IPS DF 19.7 (cell line): ENCODE measurements around the gene HSPG2.
"Not testable (repeated sequence)": the region's sequence is repeated elsewhere in the genome, so short reads cannot be mapped to it uniquely, and the experiment has no call there.

Experiments
- DNase-seq: peaks from one replicate; pipeline ENCODE4 v3.0.0-alpha.2; 2013; ENCODE audit warnings: low read depth, low spot score

The HSPG2 gene

DNA sequence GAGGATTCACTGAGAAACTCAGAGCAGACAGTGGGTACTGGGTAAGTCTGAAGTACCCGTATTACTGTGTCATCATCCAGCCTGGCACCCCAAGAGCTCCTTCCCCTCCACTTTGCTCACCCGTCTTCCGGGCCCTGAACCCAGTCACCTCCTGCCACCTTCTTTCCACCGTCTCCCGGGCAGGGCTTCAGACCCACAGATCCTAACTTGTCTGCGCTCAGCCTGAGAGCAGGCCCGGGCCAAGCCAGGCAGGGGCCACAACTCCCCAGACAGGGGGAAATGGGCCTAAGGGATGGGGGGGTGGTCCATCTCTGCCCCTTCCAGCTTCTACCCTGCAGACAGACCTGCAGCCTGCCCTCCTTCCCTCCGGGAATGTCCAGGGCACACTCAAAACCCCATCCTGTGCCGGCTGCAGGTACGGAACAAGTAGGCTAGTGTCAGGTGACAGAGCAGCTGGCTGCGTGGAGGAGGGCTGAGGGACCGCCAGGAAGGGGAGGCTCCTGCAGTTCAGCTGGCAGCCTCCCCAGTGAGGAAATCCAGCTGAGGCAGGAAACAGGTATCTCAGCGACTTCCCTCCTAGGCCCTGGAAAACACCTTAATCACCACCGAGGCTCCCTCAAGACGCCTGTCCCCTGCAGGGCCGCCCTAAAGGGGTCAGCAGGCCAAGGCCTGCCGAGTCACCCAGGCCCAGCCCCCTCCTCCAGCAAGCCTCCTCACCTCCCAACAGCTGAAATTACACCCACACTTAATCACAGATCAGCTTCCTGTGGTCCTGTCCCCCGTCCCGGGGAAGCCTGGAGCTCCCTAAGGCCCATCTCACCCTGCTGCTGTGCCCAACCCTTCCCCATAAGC, 3.5 kb downstream of the HSPG2 start:
- DNase-seq = peak; percentile 63

DNA sequence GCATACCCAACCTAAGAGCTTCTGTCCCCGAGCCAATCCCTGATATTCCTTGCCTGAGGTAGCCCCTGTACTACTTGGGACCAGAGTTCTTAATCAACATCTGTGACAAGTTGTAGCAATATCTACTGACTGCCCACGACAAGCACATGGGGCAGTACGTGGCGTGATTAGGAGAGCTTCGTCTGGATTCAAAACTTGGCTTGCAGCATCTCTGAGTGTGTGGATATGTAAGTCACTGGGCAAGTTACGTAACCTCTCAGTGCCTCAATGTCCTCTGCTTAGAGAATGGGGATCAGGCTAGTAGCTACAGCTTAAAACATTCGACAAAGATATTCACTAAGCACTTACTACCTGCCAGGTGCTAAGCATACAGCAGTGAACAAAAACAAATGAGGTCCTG, 5.0 kb downstream of the HSPG2 start:
- no peak for DNase-seq

DNA sequence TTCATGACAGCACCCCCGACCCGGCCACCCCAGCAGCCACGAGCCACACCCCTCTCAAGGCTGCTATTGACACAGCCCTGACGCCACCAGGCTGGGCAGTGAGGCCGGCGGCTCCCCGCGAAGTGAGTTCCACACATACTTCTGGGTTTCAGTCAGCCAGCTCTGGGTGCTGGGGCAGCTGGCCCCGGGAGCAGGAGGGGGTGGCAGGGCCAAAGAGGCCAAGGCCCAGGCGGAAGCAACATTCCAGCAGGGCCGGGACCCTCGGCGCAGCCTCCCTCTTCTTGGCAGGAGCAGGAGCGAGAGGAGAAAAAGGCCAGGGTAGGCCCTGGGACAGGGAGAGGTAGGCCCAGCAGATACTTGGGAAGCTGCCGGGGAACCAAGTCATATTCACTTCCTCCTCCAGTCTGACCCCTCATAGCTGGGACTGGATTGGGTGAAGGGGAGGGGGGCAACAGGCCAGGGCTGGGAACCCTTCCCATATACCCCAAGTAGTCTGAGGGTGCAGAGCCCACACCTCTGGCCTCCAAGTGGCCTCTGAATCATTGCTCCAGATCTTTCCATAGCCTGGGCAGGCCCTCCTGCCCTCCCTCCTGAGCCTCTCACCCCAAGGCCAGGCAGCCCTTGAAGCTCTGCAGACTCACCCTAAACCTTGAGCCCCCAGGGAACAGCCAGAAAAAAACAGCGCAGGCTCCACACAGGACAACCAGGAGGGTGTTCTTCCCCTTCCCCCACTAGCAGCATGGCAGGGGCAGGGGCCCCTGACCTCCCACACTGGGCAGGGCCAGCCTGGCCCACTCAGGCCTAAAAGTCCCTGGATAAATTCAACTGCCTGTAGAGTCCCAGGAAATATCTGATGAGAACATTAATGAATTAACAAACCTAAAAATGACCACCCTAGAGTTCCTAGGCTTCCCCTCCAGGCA, 5.7 kb downstream of the HSPG2 start:
- no peak for DNase-seq

DNA sequence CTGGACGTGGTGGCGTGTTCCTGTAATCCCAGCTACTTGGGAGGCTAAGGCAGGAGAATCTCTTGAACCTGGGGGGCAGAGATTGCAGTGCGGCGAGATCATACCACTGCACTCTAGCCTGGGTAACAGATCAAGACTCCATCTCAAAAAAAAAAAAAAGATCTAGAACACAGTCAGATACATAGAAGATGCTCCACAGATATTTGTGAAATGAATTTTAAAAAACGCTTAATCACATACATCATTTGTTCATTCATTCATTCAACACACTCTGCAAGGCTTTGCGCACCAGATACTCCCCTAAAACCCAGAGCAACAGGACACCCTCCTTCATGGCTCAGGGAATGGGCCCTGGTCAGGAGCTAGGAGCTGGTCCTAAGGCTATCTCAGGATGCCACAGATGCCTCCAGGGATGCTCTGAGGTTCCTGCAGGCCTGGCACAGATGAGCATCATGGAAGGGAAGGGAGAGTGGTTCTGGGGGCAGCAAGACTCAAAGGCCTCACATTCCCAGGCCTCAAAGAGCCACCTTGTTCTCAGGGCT, 6.4 kb downstream of the HSPG2 start:
- DNase-seq = no peak

DNA sequence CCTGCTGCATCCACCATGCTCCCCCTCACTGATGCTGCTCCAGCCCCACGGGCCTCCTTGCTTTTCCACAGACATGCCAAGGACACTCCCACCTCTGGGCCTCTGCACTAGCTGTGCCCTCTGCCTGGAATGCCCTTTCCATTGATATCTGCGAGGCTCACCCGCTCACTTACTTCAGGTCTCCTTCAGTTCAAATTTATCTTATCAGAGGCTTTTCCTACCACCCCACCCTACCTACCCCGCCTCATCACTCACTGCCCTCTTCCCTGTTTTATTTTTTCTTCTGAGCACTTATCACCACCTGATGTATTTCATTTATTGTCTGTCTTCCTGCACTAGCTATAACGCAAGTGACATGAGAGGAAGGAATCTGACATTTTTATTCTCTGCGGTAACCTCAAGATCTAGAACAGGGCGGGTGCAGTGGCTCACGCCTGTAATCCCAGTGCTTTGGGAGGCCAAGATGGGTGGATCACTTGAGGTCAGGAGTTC, 7.0 kb downstream of the HSPG2 start:
- DNase-seq = no peak

DNA sequence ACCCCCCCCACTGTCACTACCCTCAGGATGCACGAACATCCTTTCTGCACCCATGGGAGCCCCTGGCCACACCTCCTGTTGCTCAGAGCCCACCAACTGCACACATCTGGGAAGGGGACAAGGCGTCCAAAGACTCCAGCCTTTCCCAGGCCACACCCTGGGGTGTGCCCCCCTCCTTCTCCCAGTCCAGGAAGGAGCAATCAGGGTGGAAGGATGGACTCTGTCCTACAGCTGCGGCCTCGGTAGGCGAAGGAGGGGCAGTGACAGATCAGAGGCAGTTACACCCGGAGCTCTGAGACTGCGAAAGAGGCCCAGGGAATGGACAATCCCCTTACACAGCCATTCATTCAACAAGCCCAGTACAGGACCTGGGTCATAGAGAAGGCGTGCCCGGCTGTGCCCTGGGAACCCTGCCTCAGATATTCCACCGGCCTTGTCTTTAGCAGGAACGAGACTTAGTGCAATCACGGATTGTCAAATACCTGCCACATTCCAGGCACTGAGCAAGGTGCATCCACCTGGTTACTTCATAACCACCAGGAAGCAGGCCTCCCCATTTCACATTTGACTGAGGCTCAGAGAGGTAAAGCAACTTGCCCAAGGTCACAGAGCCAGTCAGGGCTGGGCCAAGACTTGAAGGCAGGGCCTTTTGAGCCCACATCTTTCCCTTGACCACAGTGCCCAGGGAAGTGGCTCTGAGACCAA, 9.4 kb downstream of the HSPG2 start:
- DNase-seq = no peak

DNA sequence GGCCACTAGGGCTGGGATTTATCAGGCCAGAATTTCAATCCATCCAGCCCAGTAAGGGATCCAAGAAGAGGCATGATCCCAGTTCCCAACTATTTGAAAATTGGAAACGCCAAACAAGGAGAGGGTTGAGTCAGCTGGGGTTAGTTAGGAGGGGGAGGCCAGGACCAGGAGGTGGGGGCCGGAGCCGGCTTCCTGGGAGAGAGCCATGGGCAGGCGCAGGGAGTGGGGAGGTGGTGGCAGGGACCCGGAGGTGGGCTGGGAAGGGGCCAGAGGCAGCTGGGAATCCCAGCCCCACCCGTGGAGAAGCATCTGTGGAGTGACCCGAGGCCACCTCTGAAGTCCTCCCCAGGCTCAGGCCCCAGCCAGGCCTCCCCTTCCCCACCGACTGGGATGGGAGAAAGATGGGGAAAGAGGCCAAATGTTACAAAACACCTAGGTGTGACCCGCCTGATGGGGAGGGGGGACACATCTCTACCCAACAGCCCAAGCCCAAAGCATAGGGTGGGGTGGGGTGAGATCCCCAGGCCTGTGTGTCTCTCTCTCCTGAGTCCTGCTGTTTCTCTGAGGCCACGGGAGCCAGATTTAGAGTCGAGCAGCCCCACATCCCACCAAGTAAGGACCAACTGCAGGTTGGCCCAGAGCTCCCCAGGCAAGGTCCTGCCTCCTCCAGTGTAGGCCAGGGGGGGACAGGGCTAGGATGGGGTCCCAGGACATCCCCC, 10.1 kb downstream of the HSPG2 start:
- no peak for DNase-seq

DNA sequence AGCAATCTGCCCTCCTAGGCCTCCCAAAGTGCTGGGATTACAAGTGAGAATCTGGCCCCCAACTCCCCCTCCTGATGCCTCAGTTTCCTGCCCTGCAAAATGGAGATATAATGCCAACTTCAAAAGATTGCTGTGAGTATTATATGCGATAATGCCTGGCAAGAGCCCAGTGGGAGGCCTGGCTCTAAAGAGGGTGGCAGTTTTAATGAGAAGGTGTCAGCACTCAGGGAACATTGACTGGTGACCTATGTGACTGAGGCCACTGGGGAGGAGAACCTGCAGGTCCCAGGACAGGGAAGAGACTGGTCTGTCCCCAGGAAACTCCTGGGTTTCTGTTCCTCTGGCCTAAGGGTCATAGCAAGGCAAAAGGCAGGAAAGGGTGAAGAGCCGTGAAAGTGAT, 11.0 kb downstream of the HSPG2 start:
- DNase-seq = no peak

DNA sequence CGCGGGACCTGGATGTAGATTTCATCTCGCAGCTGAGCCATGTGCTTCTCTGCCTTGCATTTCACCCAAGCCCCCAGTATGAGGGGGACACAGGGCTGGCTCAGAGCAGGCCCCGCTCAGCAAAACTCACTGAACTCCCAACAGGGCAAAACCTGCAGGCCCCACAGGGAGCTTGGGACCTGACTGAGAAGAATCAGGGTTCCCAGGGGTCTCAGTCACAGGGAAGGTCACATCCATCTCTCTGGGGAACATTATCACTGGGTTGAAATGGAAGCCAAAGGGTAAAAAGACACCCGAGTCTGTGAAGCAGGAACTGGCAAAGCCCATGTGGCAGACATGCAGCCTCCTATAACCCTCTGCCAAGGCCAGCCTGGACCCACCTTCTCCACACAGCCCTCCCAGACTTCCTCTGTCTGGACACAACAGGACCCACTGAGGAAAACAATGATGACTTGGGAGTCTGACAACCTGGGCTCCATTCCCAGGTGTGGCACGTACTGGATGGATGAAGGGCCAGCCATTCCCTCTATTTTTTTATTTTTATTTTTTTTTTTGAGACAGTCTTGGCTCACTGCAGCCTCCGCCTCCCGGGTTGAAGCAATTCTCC, 11.7 kb downstream of the HSPG2 start:
- no peak for DNase-seq

DNA sequence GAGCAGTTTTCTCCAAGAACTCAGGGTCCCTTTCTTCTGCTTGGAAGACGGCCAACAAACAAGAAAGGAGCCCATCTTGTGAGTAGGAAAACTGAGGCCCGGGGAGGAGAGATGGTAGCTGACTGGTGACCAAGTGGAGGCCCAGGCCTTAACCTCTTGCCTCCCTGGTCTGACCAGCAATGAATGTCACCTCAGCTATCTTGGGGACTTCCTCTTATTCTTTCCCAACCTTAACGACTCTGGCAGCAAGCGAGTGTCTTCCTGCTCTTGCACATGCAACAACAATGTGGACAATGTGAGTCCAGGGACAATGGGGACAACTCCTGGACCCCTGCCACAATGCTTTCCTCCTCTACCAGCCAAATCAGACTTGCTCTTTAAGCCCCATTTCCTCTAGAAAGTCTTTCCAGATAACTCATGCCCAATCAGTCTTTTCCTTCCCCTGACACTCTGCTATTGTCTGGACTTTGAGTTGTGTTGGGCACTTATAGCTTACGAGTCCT, 12.6 kb downstream of the HSPG2 start:
- DNase-seq = no peak

DNA sequence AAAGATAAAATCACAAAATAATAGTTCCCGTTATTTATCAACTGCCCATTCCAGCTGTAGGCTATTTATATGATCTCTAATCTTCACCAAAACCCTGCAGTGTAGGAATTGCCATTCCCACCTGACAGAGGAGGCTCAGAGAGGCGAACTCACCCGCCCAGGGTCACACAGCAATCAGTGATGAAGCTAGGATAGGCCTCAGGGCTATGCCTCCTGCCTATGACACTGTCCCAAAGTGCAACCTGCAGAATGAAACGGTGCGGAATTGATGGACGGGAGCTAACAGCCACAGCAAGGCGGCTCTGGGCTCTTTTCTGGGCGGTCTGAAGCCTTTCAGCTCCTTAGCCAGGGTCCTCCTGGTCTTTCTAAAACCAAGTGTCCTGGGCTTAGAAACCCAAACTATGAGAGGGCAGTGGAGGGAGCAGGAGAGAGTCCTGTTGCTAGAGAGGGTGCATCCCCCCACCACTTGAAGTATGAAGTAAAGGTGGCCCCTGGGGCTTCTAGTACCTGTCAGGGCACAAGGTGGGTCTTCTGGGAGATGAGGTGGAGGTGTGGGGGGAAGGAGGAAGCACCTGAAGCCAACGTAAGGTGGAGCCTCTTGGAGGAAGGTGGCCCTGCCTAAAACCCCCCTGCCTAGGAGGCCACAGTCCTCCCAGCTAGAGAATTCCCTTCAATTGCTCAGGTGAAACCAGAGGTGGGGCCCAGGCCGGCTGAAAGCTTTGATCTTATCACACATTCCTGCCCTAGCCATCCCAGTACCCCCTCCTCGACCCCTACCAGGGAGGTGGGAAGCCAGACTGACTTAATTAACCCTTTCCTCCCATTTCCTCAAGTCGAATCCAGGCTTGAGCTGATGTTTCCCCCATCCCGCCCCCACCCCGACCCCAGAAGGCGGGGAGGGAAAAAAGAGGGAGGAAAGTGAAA, 14.8 kb downstream of the HSPG2 start:
- peak; percentile 78 for DNase-seq

DNA sequence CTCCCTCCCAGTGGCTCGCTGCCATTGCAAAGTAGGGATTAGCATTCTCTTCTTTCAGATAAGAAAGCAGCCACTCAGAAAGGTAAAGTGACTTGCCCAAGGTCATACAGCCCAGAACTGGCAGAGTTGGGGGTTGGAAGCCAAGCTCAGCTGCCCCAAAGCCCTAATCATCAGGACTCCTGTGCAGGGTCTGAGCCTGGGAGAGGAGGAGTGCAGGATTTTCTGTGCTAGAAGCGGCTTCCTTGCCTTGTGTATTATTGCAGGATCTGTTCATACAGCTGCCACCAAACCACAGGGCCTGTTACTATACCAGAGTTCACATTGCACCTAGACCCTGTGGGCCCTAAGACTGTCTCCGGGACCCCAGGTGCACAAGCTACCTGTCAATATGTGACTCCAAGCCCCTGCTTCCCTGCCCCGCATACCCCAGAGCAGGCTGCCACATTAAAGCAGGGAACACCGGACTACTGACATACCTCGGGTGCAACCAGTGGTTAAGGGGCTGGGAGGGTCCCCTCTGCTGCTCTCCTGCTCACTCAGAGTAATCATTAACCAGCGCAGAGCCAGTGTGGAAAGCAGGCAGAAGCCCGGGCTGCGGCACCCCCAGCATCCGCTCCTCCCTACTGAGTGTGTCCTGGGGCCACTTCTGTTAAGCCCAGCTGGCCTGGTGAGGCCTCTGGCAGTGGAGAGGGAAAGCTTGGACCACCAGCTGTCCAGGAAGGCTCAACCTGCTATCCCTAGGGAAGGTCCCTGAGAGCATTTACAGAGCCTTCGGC, 15.8 kb downstream of the HSPG2 start:
- no peak for DNase-seq

DNA sequence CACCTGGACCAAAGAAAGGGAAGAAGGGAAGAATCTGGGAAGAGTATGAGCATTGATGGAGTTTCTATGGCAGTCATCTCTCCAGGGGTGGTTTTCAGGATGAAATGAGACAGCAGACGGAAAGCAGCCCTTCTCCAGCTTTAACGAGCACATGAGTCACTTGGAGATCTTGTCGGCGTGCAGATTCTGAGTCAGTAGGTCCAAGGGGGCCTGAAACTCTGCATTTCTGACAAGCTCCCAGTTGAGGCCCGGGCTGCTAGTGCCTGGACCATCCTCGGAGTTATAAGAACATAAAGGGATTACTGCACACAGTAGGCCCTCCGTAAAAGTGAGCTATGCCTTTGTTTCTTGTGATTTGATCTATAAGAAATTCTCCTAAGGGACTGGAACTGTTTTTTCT, 17.6 kb downstream of the HSPG2 start:
- no peak for DNase-seq

DNA sequence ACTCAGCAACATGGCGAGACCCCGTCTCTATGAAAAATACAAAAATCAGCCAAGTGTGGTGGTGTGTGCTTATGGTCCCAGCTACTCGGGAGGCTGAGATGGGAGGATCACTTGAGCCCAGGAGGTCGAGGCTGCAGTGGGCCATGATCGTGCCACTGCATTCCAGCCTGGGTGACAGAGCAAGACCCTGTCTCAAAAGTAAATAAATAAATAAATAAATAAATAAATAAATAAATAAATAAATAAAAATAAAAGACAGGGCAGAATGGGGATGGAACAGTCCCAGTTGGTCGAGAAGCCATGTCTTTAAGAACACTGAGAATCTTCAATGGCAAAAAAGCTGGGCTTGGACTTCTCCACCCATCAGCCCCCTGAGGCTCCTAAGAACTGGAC, 19.9 kb downstream of the HSPG2 start:
- not testable (repeated sequence) for DNase-seq

DNA sequence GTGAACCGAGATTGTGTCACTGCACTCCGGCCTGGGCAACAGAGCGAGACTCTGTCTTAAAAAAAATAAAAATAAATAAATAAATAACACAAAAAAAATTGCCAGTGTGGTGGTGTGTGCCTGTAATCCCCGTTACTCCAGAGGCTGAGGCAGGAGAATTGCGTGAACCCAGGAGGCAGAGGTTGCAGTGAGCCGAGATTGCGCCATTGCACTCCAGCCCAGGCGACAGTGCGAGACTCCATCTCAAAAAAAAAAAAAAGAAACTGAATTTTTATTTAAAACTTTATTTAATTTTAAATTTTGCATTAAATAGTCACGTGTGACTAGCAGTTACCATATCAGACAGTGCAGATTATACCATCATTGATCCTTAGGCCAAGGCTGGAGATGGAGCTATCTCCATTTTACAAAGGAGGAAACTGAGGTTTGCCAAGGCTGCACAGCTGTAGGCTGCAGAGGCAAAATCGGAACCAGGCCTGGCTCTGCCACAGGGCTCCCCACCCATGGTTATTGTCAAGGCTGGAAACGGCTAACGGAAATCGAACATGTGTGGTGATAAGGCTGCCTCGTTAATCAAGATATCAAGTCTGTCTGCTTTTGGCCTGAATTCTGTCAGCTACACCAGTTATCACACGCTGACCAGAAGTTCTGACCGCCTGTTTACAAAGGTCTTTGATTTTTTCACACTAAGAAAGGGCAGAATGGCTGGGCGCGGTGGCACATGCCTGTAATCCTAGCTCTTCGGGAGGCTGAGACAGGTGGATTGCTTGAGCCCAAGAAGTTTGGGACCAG, 20.5 kb downstream of the HSPG2 start:
- no peak for DNase-seq

DNA sequence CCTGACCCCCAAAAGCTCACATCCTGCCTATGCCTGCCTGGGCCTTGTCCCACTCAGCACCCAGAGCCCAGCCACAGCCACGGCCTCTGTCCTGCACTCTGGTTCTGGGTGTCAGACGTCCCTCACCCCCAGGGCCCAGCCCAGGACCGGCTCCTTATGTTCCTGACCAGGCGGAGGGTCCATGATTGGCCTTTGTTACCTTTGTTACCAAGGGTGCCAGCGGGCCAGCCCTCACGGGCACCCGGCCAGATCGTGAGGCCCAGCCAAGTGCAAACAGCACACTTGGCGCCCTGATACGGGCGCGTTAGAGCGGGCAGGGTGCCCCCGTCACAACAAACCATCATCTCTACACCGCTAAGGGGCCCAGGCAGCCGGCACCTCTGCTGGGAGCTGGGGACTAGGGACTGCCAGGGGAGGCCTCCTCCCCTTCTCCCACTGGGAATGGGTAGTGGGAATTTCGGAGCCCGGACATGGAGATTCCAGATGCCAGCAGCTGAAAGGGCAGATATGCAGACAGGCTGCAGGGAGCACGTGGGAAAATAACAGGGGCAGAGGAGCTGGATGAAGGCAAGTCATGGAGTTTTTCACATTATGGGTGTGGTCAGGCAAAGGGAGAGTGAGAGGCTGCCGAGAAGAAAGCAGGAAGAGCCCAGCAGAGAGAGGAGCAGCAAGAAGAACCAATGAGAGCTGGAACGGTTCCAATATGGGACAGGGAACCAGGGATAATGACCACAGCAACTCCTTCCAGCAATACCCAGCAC, 22.1 kb downstream of the HSPG2 start:
- DNase-seq = no peak

DNA sequence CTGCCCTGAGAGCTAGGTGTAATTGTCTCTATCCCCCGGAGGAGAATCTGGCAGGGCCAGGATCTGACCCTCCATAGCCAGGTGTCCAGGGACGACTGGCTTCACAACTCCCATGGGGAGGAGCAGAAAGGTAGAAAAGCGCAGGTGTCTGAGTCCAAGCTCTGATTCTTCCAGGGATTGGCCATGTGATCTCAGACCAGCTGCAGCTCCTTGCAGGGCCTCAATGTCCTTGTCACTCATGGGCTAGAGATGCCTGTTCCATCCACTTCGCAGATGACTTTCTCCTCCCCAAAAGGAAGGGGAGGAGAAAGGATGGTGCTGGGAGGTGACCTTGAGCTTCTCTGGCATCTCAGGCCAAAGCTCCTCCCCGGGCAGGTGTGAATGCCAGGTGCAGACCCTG, 22.7 kb downstream of the HSPG2 start:
- DNase-seq = no peak
